ENCODE results near the gene EDA. TPM values are rescaled to one million over a fixed set of nuclear protein-coding genes. Genes with fewer than 3 reads are reported as not detected.

The EDA gene
- total and polyA plus RNA-seq, 10 of the 15 experiments (the other 5 are each of a cell fraction or from before 2014, with no cell fraction given): 0.06 TPM; not detected in 9

GRCh38 chrX:70033348-70034051 is 417.6 kb downstream of the EDA start (continued):
- TF ChIP-seq ZBTB40 (IDR thresholded peaks at IDR 0.05; ENCODE audit: borderline replicate concordance) (no peak), ETV6 (conservative IDR thresholded peaks at IDR 0.05 in 1 of 2, IDR thresholded peaks at IDR 0.05 in 1 of 2; ENCODE audit: borderline replicate concordance in 1 of 2, low read depth in 1 of 2) (no peak), NFYB (IDR thresholded peaks at IDR 0.05; ENCODE audit: insufficient read depth, low read depth, low read length) (no peak), JUNB (IDR thresholded peaks at IDR 0.05) (no peak), BHLHE40 (IDR thresholded peaks at IDR 0.05; ENCODE audit: borderline replicate concordance in 1 of 2, low read depth in 2 of 2, low read length in 1 of 2) (no peak), ZBTB33 (IDR thresholded peaks at IDR 0.05) (no peak)
